CD4-positive, alpha-beta T cell treated with Interleukin-10 for 1 hour (primary cell): ENCODE results near the gene ZNF580.

Source experiments
- DNase-seq: peaks from one replicate; pipeline ENCODE4 v3.0.0-alpha.2; 2020

The ZNF580 gene

DNA sequence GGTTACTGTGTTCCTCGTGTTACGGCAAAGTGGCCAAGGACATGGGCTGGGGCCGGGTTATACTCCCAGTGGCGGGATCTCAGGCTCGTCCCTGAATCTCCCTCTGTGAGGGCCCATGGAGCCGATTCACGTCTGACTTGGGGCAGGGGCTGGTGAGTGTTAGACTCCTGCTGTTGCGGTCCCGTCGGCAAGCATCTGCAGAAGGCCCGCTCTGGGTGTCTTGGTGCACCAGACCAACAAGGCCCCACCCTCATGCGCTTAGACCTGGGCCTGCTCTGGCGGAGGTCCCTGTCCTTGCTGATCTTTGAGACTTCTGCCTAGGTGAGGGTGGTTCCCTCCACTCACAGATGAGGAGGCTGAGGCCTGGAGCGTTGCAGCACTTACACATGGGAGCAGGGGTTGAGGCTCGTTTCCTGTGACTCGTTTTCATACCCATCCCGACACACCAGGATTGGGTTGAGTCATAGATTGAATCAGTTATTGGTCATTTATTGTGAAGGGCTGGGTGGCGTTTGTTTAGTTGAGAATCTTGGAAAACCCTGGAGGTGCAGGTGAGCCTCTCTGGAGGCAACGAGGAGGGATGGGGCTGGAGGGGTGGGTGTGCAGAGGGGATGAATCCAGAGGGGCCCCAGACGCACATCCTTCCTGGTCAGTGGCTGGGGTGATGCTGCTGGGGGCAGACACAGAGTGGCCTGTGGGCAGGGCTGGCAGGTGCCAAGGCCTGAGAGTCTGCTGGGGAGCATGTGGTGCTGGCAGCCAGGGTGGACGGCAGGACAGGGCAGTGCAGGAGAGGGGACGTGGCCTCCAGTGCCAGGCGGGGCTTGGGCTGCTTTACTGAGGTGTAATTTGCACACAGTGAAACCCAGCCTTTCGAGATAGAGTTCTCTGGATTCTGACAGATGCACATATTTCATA lies 38.8 kb downstream of the ZNF580 start:
- DNase-seq = no peak

- no peak for DNase-seq
Measured at GRCh38 chr19:55680339-55681130, 39.7 kb downstream of the ZNF580 start.

DNA sequence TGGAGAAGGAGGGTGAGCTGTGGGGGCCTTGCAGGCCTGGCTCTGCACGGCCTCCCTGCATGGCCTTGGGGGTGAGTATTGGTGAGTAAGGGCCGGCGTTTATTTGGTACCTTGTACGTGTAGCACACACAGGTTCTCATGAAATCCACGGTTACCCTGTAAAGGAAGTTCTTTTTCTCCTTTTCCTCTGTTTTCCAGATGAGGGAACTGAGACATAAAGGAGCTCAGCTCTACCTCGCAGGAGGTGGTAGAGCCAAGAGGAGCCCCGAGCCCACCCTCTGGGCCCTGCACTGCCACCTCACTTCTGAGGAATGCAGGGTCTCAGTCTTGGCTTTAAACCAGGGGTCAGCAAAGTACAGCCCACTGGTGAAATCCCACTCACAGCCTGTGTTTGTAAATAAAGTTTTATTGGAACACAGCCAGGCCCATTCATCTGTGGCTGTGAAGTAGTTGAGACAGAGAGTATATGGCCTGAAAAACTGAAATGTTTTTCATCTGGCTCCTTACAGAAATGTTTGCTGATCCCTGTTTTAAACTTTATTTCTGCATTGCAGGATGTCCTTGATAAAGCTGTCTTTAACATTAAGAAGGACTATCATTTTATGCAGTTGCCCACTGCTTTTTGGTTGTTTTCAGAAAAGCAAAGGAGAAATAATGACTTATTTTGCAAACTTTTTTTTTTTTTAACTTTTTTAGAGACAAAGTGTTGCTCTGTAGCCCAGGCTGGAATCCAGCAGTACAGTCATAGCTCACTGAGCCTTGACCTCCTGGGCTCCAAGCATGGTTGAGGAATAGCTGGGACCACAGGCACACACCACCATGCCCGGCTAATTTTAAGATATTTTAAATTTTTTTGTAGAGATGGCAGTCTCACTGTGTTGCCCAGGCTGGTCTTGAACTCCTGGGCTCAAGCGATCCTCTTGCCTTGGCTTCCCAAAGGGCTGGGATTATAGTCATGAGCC lies 40.6 kb downstream of the ZNF580 start:
- no peak for DNase-seq

GRCh38 chr19:55683449-55684261 lies 42.9 kb downstream of the ZNF580 start:
- no peak for DNase-seq

DNA sequence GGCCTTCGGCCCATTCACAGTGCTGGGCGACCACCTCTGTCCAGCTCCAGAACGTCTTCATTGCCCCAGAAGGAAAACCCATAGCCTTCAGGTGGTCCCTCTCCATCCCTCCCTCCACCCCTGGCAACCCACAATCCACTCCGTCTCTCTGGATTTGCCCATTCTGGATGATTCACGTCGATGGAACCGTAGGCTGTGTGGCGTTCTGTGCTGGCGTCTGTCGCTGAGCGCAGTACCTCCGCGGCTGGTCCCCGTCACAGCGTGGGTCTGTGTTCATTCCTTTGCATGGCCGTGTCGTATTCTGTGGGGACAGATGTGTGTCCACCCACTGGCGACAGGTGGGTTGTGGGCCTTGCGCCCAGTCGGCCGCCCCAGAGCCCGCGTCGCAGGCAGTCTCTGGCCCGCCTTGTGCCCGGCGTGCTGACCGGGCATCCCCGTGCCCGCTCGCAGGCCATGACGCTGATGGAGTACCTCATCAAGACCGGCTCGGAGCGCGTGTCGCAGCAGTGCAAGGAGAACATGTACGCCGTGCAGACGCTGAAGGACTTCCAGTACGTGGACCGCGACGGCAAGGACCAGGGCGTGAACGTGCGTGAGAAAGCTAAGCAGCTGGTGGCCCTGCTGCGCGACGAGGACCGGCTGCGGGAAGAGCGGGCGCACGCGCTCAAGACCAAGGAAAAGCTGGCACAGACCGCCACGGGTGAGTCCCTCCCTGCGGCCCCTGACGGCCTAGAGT lies 44.3 kb downstream of the ZNF580 start:
- no peak for DNase-seq

DNA sequence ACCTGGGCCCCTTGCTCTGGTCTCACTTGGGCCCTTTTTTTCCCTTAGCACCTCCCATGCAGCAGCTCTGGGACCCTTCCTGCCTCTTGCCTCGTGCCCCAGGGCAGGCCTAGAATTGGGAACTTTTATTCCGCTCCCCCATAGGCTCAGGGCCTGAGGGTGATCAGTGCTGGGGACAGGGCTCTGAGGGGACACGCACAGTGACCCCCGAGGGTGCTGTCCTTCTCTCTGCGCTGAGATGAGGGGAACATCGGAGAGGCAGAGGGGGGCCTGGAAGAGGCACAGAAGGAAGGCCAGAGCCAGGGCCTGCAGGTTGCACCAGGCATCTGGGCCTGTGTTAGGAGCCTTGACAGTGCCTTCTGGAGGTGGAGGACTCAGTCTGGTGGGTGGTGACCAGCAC lies 45.0 kb downstream of the ZNF580 start:
- no peak for DNase-seq

GRCh38 chr19:55686311-55687050 lies 45.7 kb downstream of the ZNF580 start:
- no peak for DNase-seq

- DNase-seq = no peak
Measured at GRCh38 chr19:55687281-55688201, 46.7 kb downstream of the ZNF580 start.

DNA sequence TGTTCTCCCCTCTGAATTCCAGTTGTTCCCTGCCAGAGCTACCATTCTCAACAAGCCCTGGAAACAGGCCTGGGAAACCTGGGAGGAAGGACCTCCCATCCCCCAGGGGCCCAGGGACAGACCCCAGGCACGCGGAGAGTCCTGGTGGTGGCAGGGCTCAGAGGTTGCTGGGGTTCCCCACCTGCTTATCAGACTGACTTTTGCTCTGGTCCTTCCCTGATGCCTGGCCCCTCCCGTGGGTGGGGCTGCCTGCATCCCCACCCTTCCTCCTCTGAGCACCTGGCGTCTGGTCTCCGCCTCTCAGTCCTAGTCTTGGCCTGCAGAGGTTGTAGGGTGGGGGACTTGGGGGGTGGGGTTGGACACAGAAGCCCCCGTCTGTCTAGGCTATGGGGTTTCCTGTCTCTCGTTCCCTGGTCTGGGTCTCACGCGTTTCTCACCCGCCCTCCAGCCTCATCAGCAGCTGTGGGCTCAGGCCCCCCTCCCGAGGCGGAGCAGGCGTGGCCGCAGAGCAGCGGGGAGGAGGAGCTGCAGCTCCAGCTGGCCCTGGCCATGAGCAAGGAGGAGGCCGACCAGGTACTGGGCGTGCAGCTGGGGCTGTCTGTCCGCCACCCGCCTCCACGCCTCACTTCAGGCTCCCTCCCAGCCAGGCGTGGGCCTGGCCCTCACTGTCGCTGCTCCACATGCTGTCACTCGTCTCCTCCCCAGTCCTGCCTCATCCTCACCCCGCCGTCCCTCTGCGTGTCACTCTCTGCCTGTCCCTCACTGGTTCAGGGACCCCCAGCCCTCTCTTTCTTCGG lies 47.8 kb downstream of the ZNF580 start:
- no peak for DNase-seq

GRCh38 chr19:55689411-55690108 lies 48.8 kb downstream of the ZNF580 start:
- no peak for DNase-seq

- DNase-seq = no peak
Measured at GRCh38 chr19:55690109-55690768, 49.4 kb downstream of the ZNF580 start.

GRCh38 chr19:55690769-55691545 lies 50.2 kb downstream of the ZNF580 start:
- no peak for DNase-seq

GRCh38 chr19:55691561-55692481 lies 51.0 kb downstream of the ZNF580 start:
- no peak for DNase-seq

GRCh38 chr19:55692681-55693081 lies 51.9 kb downstream of the ZNF580 start:
- no peak for DNase-seq
